ENCODE measurements around the gene VSTM2L. TPM values are rescaled to one million over a fixed set of nuclear protein-coding genes. Genes with fewer than 3 reads are reported as not detected.

Gene VSTM2L
- polyA plus RNA-seq, 1 donor (not counting 4 experiments of a cell fraction or from before 2014, with no cell fraction given), result 0.75 TPM

- H3K9ac ChIP-seq (ENCODE audit: control insufficient read depth, extremely low read depth, insufficient read depth, low read length), result no peak overlapping the region
- H3K79me2 ChIP-seq (ENCODE audit: control insufficient read depth, insufficient read depth, low read length), result no peaks in the 10 kb centered on the region
- no peak overlapping the region for H2AFZ ChIP-seq (ENCODE audit: control insufficient read depth, low read length)
- H3K27ac ChIP-seq (ENCODE audit: control insufficient read depth, insufficient read depth, low read length), result no peak overlapping the region
- DNase-seq (ENCODE audit: low read depth, low spot score) (no peak), FAIRE-seq (no peak)
- H3K4me2 ChIP-seq (ENCODE audit: control insufficient read depth, extremely low read depth, insufficient read depth, low read depth, low read length), result no peak overlapping the region
- H3K27me3 ChIP-seq (ENCODE audit: control insufficient read depth, extremely low read depth, insufficient read depth, low read length), result no peaks in the 10 kb centered on the region
- H3K9me1 ChIP-seq (ENCODE audit: control insufficient read depth, extremely low read depth, insufficient read depth, low read length), result no peaks in the 10 kb centered on the region
- H3K4me3 ChIP-seq (ENCODE audit: control insufficient read depth in 2 of 3, extremely low read depth in 1 of 3, insufficient read depth in 2 of 3, low read depth in 1 of 3, low read length in 3 of 3), result no peak overlapping the region
- no peaks in the 10 kb centered on the region for H3K36me3 ChIP-seq (ENCODE audit: control insufficient read depth in 2 of 2, extremely low read depth in 1 of 2, insufficient read depth in 2 of 2, low read length in 2 of 2)
- TF ChIP-seq EZH2 (IDR thresholded peaks at IDR 0.05; ENCODE audit: low read length) (no peak), CTCF (optimal IDR thresholded peaks at IDR 0.05 in 1 of 3, IDR thresholded peaks at IDR 0.05 in 1 of 3, conservative IDR thresholded peaks at IDR 0.05 in 1 of 3; ENCODE audit: extremely low read depth in 1 of 3, insufficient read depth in 2 of 3, low read length in 3 of 3) (no peak)
- H4K20me1 ChIP-seq (ENCODE audit: control insufficient read depth, extremely low read depth, insufficient read depth, low read length), result no peaks in the 10 kb centered on the region
- dilution Hi-C loops (cut with MboI; ENCODE audit: extremely low pct_ligation_motif_present, low sequenced_read_pairs), result no loop called here
- H3K4me1 ChIP-seq (ENCODE audit: control insufficient read depth, extremely low read depth, insufficient read depth, low read length), result peaks cover 3% of the 10 kb centered on the region
- no peaks in the 10 kb centered on the region for H3K9me3 ChIP-seq (ENCODE audit: control insufficient read depth, low read depth, low read length)
Measured at GRCh38 chr20:37971561-37972127, 68.7 kb downstream of the VSTM2L start.

- FAIRE-seq, result no peak
- dilution Hi-C loops (cut with MboI; ENCODE audit: extremely low pct_ligation_motif_present, low sequenced_read_pairs), result no loop called here
Measured at GRCh38 chr20:37972256-37973058, 69.5 kb downstream of the VSTM2L start.

More at GRCh38 chr20:37972256-37973058, 69.5 kb downstream of the VSTM2L start:
- Histone ChIP-seq H2AFZ (ENCODE audit: control insufficient read depth, low read length) (no peak overlapping the region), H3K27ac (ENCODE audit: control insufficient read depth, insufficient read depth, low read length) (no peak overlapping the region), H3K36me3 (ENCODE audit: control insufficient read depth in 2 of 2, extremely low read depth in 1 of 2, insufficient read depth in 2 of 2, low read length in 2 of 2) (no peaks in the 10 kb centered on the region), H3K27me3 (ENCODE audit: control insufficient read depth, extremely low read depth, insufficient read depth, low read length) (no peaks in the 10 kb centered on the region), H3K4me1 (ENCODE audit: control insufficient read depth, extremely low read depth, insufficient read depth, low read length) (peaks cover 3% of the 10 kb centered on the region), H3K4me3 (ENCODE audit: control insufficient read depth in 2 of 3, extremely low read depth in 1 of 3, insufficient read depth in 2 of 3, low read depth in 1 of 3, low read length in 3 of 3) (no peak overlapping the region), H3K9me3 (ENCODE audit: control insufficient read depth, low read depth, low read length) (no peaks in the 10 kb centered on the region), H3K79me2 (ENCODE audit: control insufficient read depth, insufficient read depth, low read length) (no peaks in the 10 kb centered on the region), H3K9ac (ENCODE audit: control insufficient read depth, extremely low read depth, insufficient read depth, low read length) (no peak overlapping the region), H3K4me2 (ENCODE audit: control insufficient read depth, extremely low read depth, insufficient read depth, low read depth, low read length) (no peak overlapping the region), H3K9me1 (ENCODE audit: control insufficient read depth, extremely low read depth, insufficient read depth, low read length) (no peaks in the 10 kb centered on the region), H4K20me1 (ENCODE audit: control insufficient read depth, extremely low read depth, insufficient read depth, low read length) (no peaks in the 10 kb centered on the region)
- DNase-seq (ENCODE audit: low read depth, low spot score), result no peak
- TF ChIP-seq EZH2 (IDR thresholded peaks at IDR 0.05; ENCODE audit: low read length) (no peak), CTCF (optimal IDR thresholded peaks at IDR 0.05 in 1 of 3, IDR thresholded peaks at IDR 0.05 in 1 of 3, conservative IDR thresholded peaks at IDR 0.05 in 1 of 3; ENCODE audit: extremely low read depth in 1 of 3, insufficient read depth in 2 of 3, low read length in 3 of 3) (no peak)
